Brain microvascular endothelial cell (primary cell): Measurements from ENCODE around the gene OPHN1.
"Not testable (repeated sequence)": the region's sequence is repeated elsewhere in the genome, so short reads cannot be mapped to it uniquely, and the experiment has no call there.

Experiments used
- DNase-seq: peaks from one replicate; pipeline ENCODE4 v3.0.0-alpha.2; 2020
- H3K27ac ChIP-seq: fragments of 250-450 bp; sonication (Bioruptor Pico); 2 replicates; pipeline ENCODE4 v1.5.1; 2020; ENCODE audit warnings: mild to moderate bottlenecking, moderate library complexity
- H3K27me3 ChIP-seq: fragments of 250-450 bp; sonication (Bioruptor Pico); replicated peaks from 2 replicates; pipeline ENCODE4 v1.5.1; 2020; ENCODE audit warnings: mild to moderate bottlenecking
- H3K36me3 ChIP-seq: fragments of 250-450 bp; sonication (Bioruptor Pico); replicated peaks from 2 replicates; pipeline ENCODE4 v1.5.1; 2020; ENCODE audit warnings: mild to moderate bottlenecking
- H3K4me3 ChIP-seq: 2 replicates; pipeline ENCODE4 v1.5.1; 2011; ENCODE audit warnings: low read depth, mild to moderate bottlenecking, control low read depth, low read length, moderate library complexity
- CTCF ChIP-seq: IDR thresholded peaks from 2 replicates; pipeline ENCODE4 v1.5.1; 2011; ENCODE audit warnings: low read depth, mild to moderate bottlenecking, moderate library complexity, low read length, control low read depth, inconsistent platforms; ENCODE audit errors: missing control alignments
- in situ Hi-C: cut with HindIII; loops from 2 replicates; pipeline ENCODE4 v1.10.0; 2017; ENCODE audit warnings: low sequenced_read_pairs, low pct_ligation_motif_present

OPHN1 gene

GRCh38 chrX:68079961-68080360 is 353.3 kb downstream of the OPHN1 start:
- Histone ChIP-seq H3K36me3 (no peaks in the 10 kb centered on the region), H3K4me3 (no peak overlapping the region), H3K27ac (no peak overlapping the region), H3K27me3 (no peaks in the 10 kb centered on the region)
- in situ Hi-C loops, result no loop called here
- no peak for DNase-seq
- TF ChIP-seq CTCF, result no peak

GRCh38 chrX:68078801-68079200 is 354.5 kb downstream of the OPHN1 start:
- in situ Hi-C loops, DNase-seq, H3K27ac ChIP-seq, H3K27me3 ChIP-seq, H3K36me3 ChIP-seq, H3K4me3 ChIP-seq: not testable (repeated sequence)

- no peaks in the 10 kb centered on the region for H3K36me3 ChIP-seq
- no peaks in the 10 kb centered on the region for H3K27me3 ChIP-seq
- DNase-seq, result no peak
- H3K4me3 ChIP-seq, result no peak overlapping the region
- in situ Hi-C loops, result no loop called here
- H3K27ac ChIP-seq, result no peak overlapping the region
- no peak for TF ChIP-seq CTCF
Observed at GRCh38 chrX:68077378-68077777, 355.9 kb downstream of the OPHN1 start.

- no peaks in the 10 kb centered on the region for H3K36me3 ChIP-seq
- H3K27me3 ChIP-seq, result no peaks in the 10 kb centered on the region
- no peak overlapping the region for H3K4me3 ChIP-seq
- H3K27ac ChIP-seq, result no peak overlapping the region
- TF ChIP-seq CTCF, result no peak
- in situ Hi-C loops, result no loop called here
- DNase-seq, result peak; percentile 16
Observed at GRCh38 chrX:68072041-68072440, 361.3 kb downstream of the OPHN1 start.

GRCh38 chrX:68070119-68070518 is 363.2 kb downstream of the OPHN1 start:
- H3K36me3 ChIP-seq, H3K27ac ChIP-seq, in situ Hi-C loops, DNase-seq, H3K27me3 ChIP-seq, H3K4me3 ChIP-seq: not testable (repeated sequence)

GRCh38 chrX:68061206-68061535 is 372.1 kb downstream of the OPHN1 start:
- no peak overlapping the region for H3K27ac ChIP-seq
- TF ChIP-seq CTCF, result no peak
- H3K36me3 ChIP-seq, result no peaks in the 10 kb centered on the region
- no peaks in the 10 kb centered on the region for H3K27me3 ChIP-seq
- H3K4me3 ChIP-seq, result no peak overlapping the region
- in situ Hi-C loops, result no loop called here
- no peak for DNase-seq

- H3K36me3 ChIP-seq, result no peaks in the 10 kb centered on the region
- in situ Hi-C loops, result no loop called here
- no peak overlapping the region for H3K4me3 ChIP-seq
- TF ChIP-seq CTCF, result no peak
- H3K27ac ChIP-seq, result no peak overlapping the region
- no peaks in the 10 kb centered on the region for H3K27me3 ChIP-seq
- DNase-seq, result no peak
Observed at GRCh38 chrX:68060506-68061205, 372.6 kb downstream of the OPHN1 start.
